Measurements from ENCODE around the gene AFAP1. TPM values are rescaled to one million over a fixed set of nuclear protein-coding genes. Genes with fewer than 3 reads are reported as not detected.

The AFAP1 gene
- total and polyA plus RNA-seq, 2 of the 8 experiments (the other 6 are each of a cell fraction or from before 2014, with no cell fraction given): 3.6 to 18.2 TPM

DNA sequence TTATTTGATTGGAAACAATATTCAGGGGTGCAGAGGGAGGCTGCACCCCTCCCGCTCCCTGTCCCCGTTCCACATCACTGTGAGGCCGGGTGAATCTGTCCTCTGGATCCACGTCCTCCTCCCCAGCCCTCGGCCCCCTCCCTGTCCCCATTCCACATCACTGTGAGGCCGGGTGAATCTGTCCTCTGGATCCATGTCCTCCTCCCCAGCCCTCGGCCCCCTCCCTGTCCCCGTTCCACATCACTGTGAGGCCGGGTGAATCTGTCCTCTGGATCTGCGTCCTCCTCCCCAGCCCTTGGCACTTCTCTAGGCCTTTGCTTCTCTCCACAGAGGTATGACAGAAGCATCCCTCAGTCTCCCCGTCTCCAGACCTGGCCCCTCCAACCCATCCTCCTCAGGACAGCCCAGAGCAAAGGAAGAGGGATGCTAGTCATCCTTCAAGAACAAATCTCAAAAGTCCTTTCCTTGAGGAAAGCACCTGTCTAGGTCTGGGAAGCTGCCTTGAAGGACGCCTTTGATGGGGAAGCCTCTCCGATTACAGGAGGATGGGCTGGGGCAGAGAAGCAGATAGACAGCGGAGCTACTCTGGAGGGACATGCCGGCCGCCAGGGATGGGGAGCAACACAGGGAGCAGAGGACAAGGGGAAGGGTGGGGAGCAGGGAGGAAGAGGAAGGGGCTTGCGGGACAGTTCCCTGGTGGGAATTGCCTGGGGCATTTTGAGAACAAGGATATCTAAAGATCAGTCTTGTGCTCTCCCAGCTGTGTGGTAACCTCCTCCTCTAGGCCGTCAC is 10.8 kb upstream of the AFAP1 start:
- ChIA-PET CTCF (ENCODE audit: partially characterized antibody) (interaction anchor here (1.6 kb wide), 1 partner anchor 8 kb away, joined by 7 read pairs; no protein-coding TSS in a partner anchor), POLR2A (ENCODE audit: partially characterized antibody) (interaction anchor here (1.0 kb wide), 1 partner anchor 12 kb away, joined by 4 read pairs; no protein-coding TSS in a partner anchor)
- no peak overlapping the region for H2BK12ac ChIP-seq (ENCODE audit: low read depth, low read length)
- H2BK5ac ChIP-seq (ENCODE audit: low read depth, low read length): no peak overlapping the region
- no peaks in the 10 kb centered on the region for H3K4me1 ChIP-seq (replicated peaks in 1 of 4; ENCODE audit: control insufficient read depth in 3 of 4, insufficient read depth in 4 of 4, low read length in 3 of 4)
- H3K56ac ChIP-seq (replicated peaks; ENCODE audit: insufficient read length, low read depth, low read length): no peak overlapping the region
- no peaks in the 10 kb centered on the region for H3K36me3 ChIP-seq (ENCODE audit: control insufficient read depth in 2 of 4, insufficient read depth in 4 of 4, low read length in 3 of 4)
- FAIRE-seq (no peak), DNase-seq (ENCODE audit: low read depth in 1 of 2, low spot score in 2 of 2) (no peak)
- no peak overlapping the region for H3K23ac ChIP-seq (ENCODE audit: insufficient read length)
- WGBS, 2 experiments (ENCODE audit: extremely low coverage in 1 of 2, insufficient coverage in 1 of 2, insufficient read length in 1 of 2, insufficient replicate concordance in 2 of 2, low coverage in 1 of 2, low lambda C conversion rate in 2 of 2, missing lambda C conversion rate in 1 of 2): 91% methylated on average over 12 of the region's 18 CpGs; no CpG with 5 or more reads in 1 of the 2 experiments
- no peak overlapping the region for H2AK5ac ChIP-seq (ENCODE audit: low read depth, low read length)
- H3K79me1 ChIP-seq (ENCODE audit: low read depth, low read length): no peaks in the 10 kb centered on the region
- no peak overlapping the region for H2BK15ac ChIP-seq (ENCODE audit: low read length)
- no peak overlapping the region for H2BK120ac ChIP-seq (replicated peaks; ENCODE audit: low read depth, low read length)
- H3K27ac ChIP-seq (ENCODE audit: low read depth, low read length): no peak overlapping the region
- no peak overlapping the region for H3K4me2 ChIP-seq (ENCODE audit: insufficient read depth in 1 of 2, low read depth in 2 of 2, low read length in 2 of 2)
- no peaks in the 10 kb centered on the region for H3K27me3 ChIP-seq (replicated peaks in 1 of 4; ENCODE audit: control insufficient read depth in 3 of 4, extremely low read depth in 1 of 4, insufficient read depth in 3 of 4, low read length in 3 of 4)
- H2AFZ ChIP-seq (ENCODE audit: low read length): no peak overlapping the region
- H3K14ac ChIP-seq (ENCODE audit: insufficient read length): no peak overlapping the region
- H4K91ac ChIP-seq (replicated peaks; ENCODE audit: insufficient read length, low read length): no peak overlapping the region
- H4K5ac ChIP-seq (ENCODE audit: insufficient read length, low read depth, low read length): no peak overlapping the region
- H3K9ac ChIP-seq (replicated peaks in 1 of 4; ENCODE audit: extremely low read depth in 1 of 4, low read depth in 3 of 4, low read length in 3 of 4): no peak overlapping the region
- no peaks in the 10 kb centered on the region for H3K79me2 ChIP-seq (ENCODE audit: control insufficient read depth in 1 of 2, insufficient read depth in 2 of 2, low read length in 2 of 2)
- H3K9me3 ChIP-seq (ENCODE audit: insufficient read depth in 2 of 2, low read depth in 1 of 2, low read length in 1 of 2): no peaks in the 10 kb centered on the region
- H3K23me2 ChIP-seq (ENCODE audit: low read depth, low read length): no peaks in the 10 kb centered on the region
- no peak overlapping the region for H4K8ac ChIP-seq (ENCODE audit: extremely low read depth, insufficient read depth, low read length)
- H2BK20ac ChIP-seq (ENCODE audit: low read length): no peak overlapping the region
- H3K18ac ChIP-seq (ENCODE audit: extremely low read depth, low read length): no peak overlapping the region
- TF ChIP-seq GTF2F1 (IDR thresholded peaks at IDR 0.05; ENCODE audit: borderline replicate concordance, low read depth, low read length) (no peak), TEAD4 (IDR thresholded peaks at IDR 0.05; ENCODE audit: low read depth, low read length) (no peak), SIN3A (conservative IDR thresholded peaks at IDR 0.05 in 1 of 2, IDR thresholded peaks at IDR 0.05 in 1 of 2; ENCODE audit: low read depth in 1 of 2, low read length in 2 of 2) (no peak), HDAC6 (IDR thresholded peaks at IDR 0.05; ENCODE audit: low read depth, low read length) (no peak), SP4 (IDR thresholded peaks at IDR 0.05; ENCODE audit: low read length) (no peak)
- no peak overlapping the region for H3K4ac ChIP-seq (replicated peaks; ENCODE audit: insufficient read length, low read depth, low read length)
- no peak overlapping the region for H3K4me3 ChIP-seq (ENCODE audit: extremely low read depth in 1 of 4, insufficient read depth in 2 of 4, low read depth in 3 of 4, low read length in 4 of 4)
- H4K20me1 ChIP-seq (replicated peaks in 1 of 2; ENCODE audit: control insufficient read depth in 1 of 2, insufficient read depth in 2 of 2, low read length in 2 of 2): no peaks in the 10 kb centered on the region

Data from H1 (cell line).